Neural cell (in vitro differentiated cells): ENCODE measurements around the gene DPYD. TPM values are rescaled to one million over a fixed set of nuclear protein-coding genes. Genes with fewer than 3 reads are reported as not detected.

ENCODE experiments used
- H2AFZ ChIP-seq: fragments of 200-600, 300-800 bp; sonication (generic), shearing (Covaris generic); 2 replicates; pipeline ENCODE4 v1.6.0; 2014; ENCODE audit warnings: low read depth, mild to moderate bottlenecking, antibody characterized with exemption, low read length, moderate library complexity
- H3F3A ChIP-seq: fragments of 200-600 bp; shearing (Covaris generic); 2 replicates; pipeline ENCODE4 v1.6.1; 2016; ENCODE audit warnings: mild to moderate bottlenecking, moderate library complexity, mixed read lengths, antibody characterized with exemption, low read length; ENCODE audit not compliant: insufficient read depth, poor library complexity, severe bottlenecking
- H3K27ac ChIP-seq: fragments of 200-600, 300-800 bp; sonication (generic), shearing (Covaris generic); 2 replicates; pipeline ENCODE4 v1.5.1; 2014; ENCODE audit warnings: mild to moderate bottlenecking, low read length, moderate library complexity
- H3K27me3 ChIP-seq: fragments of 300-800, 200-600 bp; sonication (generic), shearing (Covaris generic); 2 replicates; pipeline ENCODE4 v1.6.0; 2014; ENCODE audit warnings: mild to moderate bottlenecking, low read depth, low read length, moderate library complexity; ENCODE audit not compliant: insufficient read depth
- H3K36me3 ChIP-seq: fragments of 300-800, 200-600 bp; sonication (generic), shearing (Covaris generic); 2 replicates; pipeline ENCODE4 v1.5.1; 2014; ENCODE audit warnings: mild to moderate bottlenecking, antibody characterized with exemption, low read length, moderate library complexity; ENCODE audit not compliant: insufficient read depth
- H3K4me2 ChIP-seq: fragments of 300-800, 200-600 bp; sonication (generic), shearing (Covaris generic); 2 replicates; pipeline ENCODE4 v1.6.0; 2014; ENCODE audit warnings: mild to moderate bottlenecking, low read length
- H3K4me3 ChIP-seq: fragments of 300-800, 200-600 bp; sonication (generic), shearing (Covaris generic); 2 replicates; pipeline ENCODE4 v1.5.1; 2014; ENCODE audit warnings: mild to moderate bottlenecking, low read length, moderate library complexity
- H3K79me2 ChIP-seq: fragments of 200-600 bp; shearing (Covaris generic); replicated peaks from 2 replicates; pipeline ENCODE4 v1.6.0; 2014; ENCODE audit warnings: mild to moderate bottlenecking, low read length, moderate library complexity; ENCODE audit not compliant: insufficient read depth
- H3K9ac ChIP-seq: fragments of 300-800, 200-600 bp; sonication (generic), shearing (Covaris generic); 2 replicates; pipeline ENCODE4 v1.6.1; 2016; ENCODE audit warnings: mild to moderate bottlenecking, low read length, mixed read lengths
- H3K9me2 ChIP-seq: fragments of 200-600 bp; shearing (Covaris generic); 2 replicates; pipeline ENCODE4 v1.6.1; 2016; ENCODE audit warnings: mild to moderate bottlenecking, low read length, mixed read lengths; ENCODE audit not compliant: insufficient read depth
- H3K9me3 ChIP-seq: fragments of 200-600, 300-800 bp; sonication (generic), shearing (Covaris generic); 2 replicates; pipeline ENCODE4 v1.6.1; 2016; ENCODE audit warnings: mild to moderate bottlenecking, mixed run types, low read length, moderate library complexity, mixed read lengths
- H4K20me1 ChIP-seq: fragments of 200-600 bp; shearing (Covaris generic); 2 replicates; pipeline ENCODE4 v1.6.1; 2016; ENCODE audit warnings: mild to moderate bottlenecking, mixed run types; ENCODE audit not compliant: insufficient read depth
- EP300 ChIP-seq: fragments of 450-650 bp; conservative IDR thresholded peaks from 2 replicates; pipeline ENCODE4 v1.6.1; 2014; ENCODE audit warnings: antibody characterized with exemption, mild to moderate bottlenecking, moderate library complexity; ENCODE audit not compliant: poor library complexity, severe bottlenecking
- EZH2 ChIP-seq: fragments of 200-600, 300-800 bp; shearing (Covaris generic), sonication (generic); IDR thresholded peaks from 2 replicates; pipeline ENCODE4 v1.6.1; 2014; ENCODE audit warnings: antibody characterized with exemption, low read length, borderline replicate concordance, mild to moderate bottlenecking; ENCODE audit not compliant: insufficient read depth, poor library complexity, severe bottlenecking
- MXI1 ChIP-seq: fragments of 450-650 bp; conservative IDR thresholded peaks from 2 replicates; pipeline ENCODE4 v1.6.1; 2014; ENCODE audit warnings: antibody characterized with exemption, mild to moderate bottlenecking; ENCODE audit not compliant: poor library complexity, severe bottlenecking
- POLR2AphosphoS5 ChIP-seq: IDR thresholded peaks from 2 replicates; pipeline ENCODE4 v1.6.1; 2012
- RAD21 ChIP-seq: fragments of 450-650 bp; conservative IDR thresholded peaks from 2 replicates; pipeline ENCODE4 v1.6.1; 2014; ENCODE audit warnings: antibody characterized with exemption, mild to moderate bottlenecking, moderate library complexity
- SMC3 ChIP-seq: fragments of 450-650 bp; conservative IDR thresholded peaks from 2 replicates; pipeline ENCODE4 v1.6.1; 2014; ENCODE audit warnings: antibody characterized with exemption, mild to moderate bottlenecking, moderate library complexity; ENCODE audit not compliant: poor library complexity
- TAF1 ChIP-seq: IDR thresholded peaks from 2 replicates; pipeline ENCODE4 v1.6.1; 2012; ENCODE audit warnings: low read depth
- polyA plus RNA-seq: library from polyadenylated mRNA; depleted of rRNA; stranded (reverse); fragments of >200 nt; gene quantifications from 2 replicates; pipeline ENCODE4 v1.2.3, GENCODE V29; 2014
- TF ChIP-seq, protein P1 (sequence below): fragments of 450-650 bp; IDR thresholded peaks from 2 replicates; pipeline ENCODE4 v1.5.1; 2014; ENCODE audit warnings: antibody characterized with exemption, mild to moderate bottlenecking, moderate library complexity; ENCODE audit not compliant: poor library complexity, severe bottlenecking
- TF ChIP-seq, protein P2 (sequence below): IDR thresholded peaks from 2 replicates; pipeline ENCODE4 v1.6.1; 2012; ENCODE audit warnings: borderline replicate concordance

The DPYD gene
- polyA plus RNA-seq, 1 donor from 2014 or later: 6.7 TPM

DNA sequence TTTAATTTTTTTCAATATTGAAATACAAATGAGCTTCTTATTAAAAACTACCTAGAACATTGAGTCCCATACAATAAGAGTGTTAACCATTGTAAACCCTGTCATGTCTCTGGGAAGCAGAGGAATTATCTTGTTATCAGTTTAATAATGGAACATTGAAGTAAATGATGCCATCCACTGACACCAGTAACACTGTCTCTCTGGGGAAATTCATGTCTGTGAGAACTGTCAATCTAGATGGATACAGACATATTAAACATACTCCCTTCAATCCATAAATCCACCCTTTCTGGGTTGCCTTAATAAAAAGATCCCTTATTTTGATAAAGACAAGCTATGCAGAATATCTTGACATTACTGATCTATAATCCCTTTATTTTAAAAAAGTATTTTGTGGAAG lies 503.2 kb downstream of the DPYD start:
- H3K9ac ChIP-seq: no peak overlapping the region
- H3K4me2 ChIP-seq: no peak overlapping the region
- H3K9me2 ChIP-seq: no peaks in the 10 kb centered on the region
- H3K36me3 ChIP-seq: no peaks in the 10 kb centered on the region
- no peak for TF ChIP-seq MXI1
- TF ChIP-seq, protein P1, sequence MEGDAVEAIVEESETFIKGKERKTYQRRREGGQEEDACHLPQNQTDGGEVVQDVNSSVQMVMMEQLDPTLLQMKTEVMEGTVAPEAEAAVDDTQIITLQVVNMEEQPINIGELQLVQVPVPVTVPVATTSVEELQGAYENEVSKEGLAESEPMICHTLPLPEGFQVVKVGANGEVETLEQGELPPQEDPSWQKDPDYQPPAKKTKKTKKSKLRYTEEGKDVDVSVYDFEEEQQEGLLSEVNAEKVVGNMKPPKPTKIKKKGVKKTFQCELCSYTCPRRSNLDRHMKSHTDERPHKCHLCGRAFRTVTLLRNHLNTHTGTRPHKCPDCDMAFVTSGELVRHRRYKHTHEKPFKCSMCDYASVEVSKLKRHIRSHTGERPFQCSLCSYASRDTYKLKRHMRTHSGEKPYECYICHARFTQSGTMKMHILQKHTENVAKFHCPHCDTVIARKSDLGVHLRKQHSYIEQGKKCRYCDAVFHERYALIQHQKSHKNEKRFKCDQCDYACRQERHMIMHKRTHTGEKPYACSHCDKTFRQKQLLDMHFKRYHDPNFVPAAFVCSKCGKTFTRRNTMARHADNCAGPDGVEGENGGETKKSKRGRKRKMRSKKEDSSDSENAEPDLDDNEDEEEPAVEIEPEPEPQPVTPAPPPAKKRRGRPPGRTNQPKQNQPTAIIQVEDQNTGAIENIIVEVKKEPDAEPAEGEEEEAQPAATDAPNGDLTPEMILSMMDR: no peak
- TF ChIP-seq, protein P2, sequence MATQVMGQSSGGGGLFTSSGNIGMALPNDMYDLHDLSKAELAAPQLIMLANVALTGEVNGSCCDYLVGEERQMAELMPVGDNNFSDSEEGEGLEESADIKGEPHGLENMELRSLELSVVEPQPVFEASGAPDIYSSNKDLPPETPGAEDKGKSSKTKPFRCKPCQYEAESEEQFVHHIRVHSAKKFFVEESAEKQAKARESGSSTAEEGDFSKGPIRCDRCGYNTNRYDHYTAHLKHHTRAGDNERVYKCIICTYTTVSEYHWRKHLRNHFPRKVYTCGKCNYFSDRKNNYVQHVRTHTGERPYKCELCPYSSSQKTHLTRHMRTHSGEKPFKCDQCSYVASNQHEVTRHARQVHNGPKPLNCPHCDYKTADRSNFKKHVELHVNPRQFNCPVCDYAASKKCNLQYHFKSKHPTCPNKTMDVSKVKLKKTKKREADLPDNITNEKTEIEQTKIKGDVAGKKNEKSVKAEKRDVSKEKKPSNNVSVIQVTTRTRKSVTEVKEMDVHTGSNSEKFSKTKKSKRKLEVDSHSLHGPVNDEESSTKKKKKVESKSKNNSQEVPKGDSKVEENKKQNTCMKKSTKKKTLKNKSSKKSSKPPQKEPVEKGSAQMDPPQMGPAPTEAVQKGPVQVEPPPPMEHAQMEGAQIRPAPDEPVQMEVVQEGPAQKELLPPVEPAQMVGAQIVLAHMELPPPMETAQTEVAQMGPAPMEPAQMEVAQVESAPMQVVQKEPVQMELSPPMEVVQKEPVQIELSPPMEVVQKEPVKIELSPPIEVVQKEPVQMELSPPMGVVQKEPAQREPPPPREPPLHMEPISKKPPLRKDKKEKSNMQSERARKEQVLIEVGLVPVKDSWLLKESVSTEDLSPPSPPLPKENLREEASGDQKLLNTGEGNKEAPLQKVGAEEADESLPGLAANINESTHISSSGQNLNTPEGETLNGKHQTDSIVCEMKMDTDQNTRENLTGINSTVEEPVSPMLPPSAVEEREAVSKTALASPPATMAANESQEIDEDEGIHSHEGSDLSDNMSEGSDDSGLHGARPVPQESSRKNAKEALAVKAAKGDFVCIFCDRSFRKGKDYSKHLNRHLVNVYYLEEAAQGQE: no peak
- no peak for TF ChIP-seq RAD21
- TF ChIP-seq EP300: peak; percentile 96
- TF ChIP-seq POLR2AphosphoS5: peak; percentile 99
- no peak for TF ChIP-seq SMC3
- no peak for TF ChIP-seq TAF1
- TF ChIP-seq EZH2: no peak
- no peak overlapping the region for H2AFZ ChIP-seq
- H3K27me3 ChIP-seq: no peaks in the 10 kb centered on the region
- no peak overlapping the region for H3K27ac ChIP-seq
- H3K79me2 ChIP-seq: no peaks in the 10 kb centered on the region
- no peak overlapping the region for H3K4me3 ChIP-seq
- no peaks in the 10 kb centered on the region for H3K9me3 ChIP-seq
- no peaks in the 10 kb centered on the region for H3F3A ChIP-seq
- H4K20me1 ChIP-seq: no peaks in the 10 kb centered on the region

DNA sequence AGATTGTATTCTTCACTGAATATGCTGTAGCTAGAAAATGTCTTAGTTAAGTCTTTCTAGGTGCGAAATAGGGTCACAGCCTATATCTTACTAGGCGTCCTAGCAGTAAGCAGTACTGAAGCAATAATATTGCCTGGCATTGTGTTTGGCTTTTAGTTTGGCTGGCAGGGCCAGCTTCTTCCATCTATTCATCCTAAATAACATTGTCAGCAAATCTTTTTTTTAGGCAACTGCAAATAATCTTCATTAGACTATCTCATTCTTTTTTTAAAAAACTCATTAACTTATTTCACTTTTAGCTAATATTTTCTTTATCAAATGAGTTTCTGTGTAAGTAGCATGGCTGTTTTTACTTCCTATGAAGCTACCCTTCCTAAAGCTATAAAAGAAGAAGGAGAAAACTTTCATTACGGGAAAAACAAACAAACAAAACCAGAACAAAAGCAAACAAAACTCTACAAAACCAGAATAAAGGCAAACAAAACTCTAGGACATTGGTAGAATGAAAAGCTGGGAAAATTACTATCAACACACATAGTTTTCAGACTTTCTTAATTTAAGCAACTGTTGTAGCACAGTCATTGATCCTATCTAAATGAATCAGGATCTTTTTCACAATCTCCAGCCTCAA lies 506.0 kb downstream of the DPYD start:
- no peak overlapping the region for H3K4me3 ChIP-seq

More for the DNA sequence above, 506.0 kb downstream of the DPYD start:
- Histone ChIP-seq H3K27me3 (no peaks in the 10 kb centered on the region), H3K36me3 (no peaks in the 10 kb centered on the region), H3F3A (no peaks in the 10 kb centered on the region), H3K9me2 (no peaks in the 10 kb centered on the region), H3K9me3 (no peaks in the 10 kb centered on the region), H2AFZ (no peak overlapping the region), H3K27ac (no peak overlapping the region), H3K4me2 (no peak overlapping the region), H3K9ac (no peak overlapping the region), H4K20me1 (no peaks in the 10 kb centered on the region), H3K79me2 (no peaks in the 10 kb centered on the region)
- TF ChIP-seq POLR2AphosphoS5 (no peak), EP300 (no peak), TAF1 (no peak), EZH2 (no peak), MXI1 (no peak), SMC3 (no peak), RAD21 (no peak)
- TF ChIP-seq, protein P2: no peak
- TF ChIP-seq, protein P1: no peak
